ENCODE results near the gene EPHB1. TPM values are rescaled to one million over a fixed set of nuclear protein-coding genes. Genes with fewer than 3 reads are reported as not detected.

The EPHB1 gene
- total RNA-seq, 3 donors from 2014 or later: 0.31 to 6.9 (median 0.64) TPM

DNA sequence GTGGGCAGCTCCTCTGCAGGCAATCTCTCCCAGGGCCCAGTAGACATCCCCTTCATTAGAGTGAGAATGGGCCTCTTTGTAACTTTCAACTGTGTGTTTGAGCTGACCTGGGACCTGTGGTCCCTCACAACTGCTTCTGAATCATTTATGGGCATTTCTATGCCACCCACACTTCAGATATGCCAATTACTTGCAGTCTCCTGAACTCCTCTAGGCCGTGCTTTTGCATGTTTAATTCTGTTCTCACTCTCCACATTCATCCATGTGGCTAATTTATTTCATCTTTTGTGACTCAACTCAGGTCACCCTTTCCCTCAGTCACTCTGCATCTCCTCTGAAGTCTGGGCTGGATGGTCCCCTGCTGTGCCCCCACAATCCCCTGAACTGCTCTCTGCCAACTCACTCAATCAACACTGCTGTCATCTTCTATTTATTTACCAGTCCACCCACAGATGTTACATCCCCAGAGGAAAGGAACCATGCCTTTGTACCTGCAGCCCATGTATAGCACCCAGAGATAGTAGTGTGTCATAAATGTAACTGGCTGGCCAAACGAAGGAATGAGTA, 364.7 kb downstream of the EPHB1 start:
- H3K4me3 ChIP-seq: no peak overlapping the region
- H3K36me3 ChIP-seq (ENCODE audit: low read depth): no peaks in the 10 kb centered on the region
- no peaks in the 10 kb centered on the region for H3K9me3 ChIP-seq
- no peaks in the 10 kb centered on the region for H3K4me1 ChIP-seq (ENCODE audit: low read depth)
- DNase-seq (no peak), ATAC-seq (no peak)
- intact Hi-C loops (cut with DNase I, micrococcal nuclease): no loop called here
- TF ChIP-seq, protein P1, sequence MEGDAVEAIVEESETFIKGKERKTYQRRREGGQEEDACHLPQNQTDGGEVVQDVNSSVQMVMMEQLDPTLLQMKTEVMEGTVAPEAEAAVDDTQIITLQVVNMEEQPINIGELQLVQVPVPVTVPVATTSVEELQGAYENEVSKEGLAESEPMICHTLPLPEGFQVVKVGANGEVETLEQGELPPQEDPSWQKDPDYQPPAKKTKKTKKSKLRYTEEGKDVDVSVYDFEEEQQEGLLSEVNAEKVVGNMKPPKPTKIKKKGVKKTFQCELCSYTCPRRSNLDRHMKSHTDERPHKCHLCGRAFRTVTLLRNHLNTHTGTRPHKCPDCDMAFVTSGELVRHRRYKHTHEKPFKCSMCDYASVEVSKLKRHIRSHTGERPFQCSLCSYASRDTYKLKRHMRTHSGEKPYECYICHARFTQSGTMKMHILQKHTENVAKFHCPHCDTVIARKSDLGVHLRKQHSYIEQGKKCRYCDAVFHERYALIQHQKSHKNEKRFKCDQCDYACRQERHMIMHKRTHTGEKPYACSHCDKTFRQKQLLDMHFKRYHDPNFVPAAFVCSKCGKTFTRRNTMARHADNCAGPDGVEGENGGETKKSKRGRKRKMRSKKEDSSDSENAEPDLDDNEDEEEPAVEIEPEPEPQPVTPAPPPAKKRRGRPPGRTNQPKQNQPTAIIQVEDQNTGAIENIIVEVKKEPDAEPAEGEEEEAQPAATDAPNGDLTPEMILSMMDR (IDR thresholded peaks at IDR 0.05): no peak

DNA sequence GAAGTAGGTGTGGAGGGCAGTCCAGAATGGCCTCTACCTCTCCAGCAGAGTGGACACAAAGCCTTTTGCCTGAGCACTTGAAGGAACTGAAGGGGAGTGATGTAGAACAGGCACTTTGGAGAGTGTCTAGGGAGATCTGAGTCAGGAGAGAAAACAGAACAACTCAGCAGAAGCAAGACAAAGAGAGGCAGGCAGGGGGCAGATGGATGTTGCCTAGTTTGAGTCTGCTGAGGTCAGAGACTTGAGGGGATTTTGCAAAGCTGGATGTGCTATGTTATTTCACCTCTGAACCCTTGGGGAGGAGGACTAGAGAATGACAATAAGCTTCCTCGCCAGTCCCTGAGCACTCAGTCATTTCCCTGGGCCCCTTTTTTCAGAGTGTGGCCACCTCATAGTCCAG, 366.4 kb downstream of the EPHB1 start:
- Histone ChIP-seq H3K4me3 (no peak overlapping the region), H3K9me3 (no peaks in the 10 kb centered on the region), H3K36me3 (ENCODE audit: low read depth) (no peaks in the 10 kb centered on the region), H3K4me1 (ENCODE audit: low read depth) (no peaks in the 10 kb centered on the region)
- ATAC-seq: no peak
- DNase-seq: no peak
- TF ChIP-seq, protein P1 (IDR thresholded peaks at IDR 0.05): no peak
- intact Hi-C loops (cut with DNase I, micrococcal nuclease): no loop called here

DNA sequence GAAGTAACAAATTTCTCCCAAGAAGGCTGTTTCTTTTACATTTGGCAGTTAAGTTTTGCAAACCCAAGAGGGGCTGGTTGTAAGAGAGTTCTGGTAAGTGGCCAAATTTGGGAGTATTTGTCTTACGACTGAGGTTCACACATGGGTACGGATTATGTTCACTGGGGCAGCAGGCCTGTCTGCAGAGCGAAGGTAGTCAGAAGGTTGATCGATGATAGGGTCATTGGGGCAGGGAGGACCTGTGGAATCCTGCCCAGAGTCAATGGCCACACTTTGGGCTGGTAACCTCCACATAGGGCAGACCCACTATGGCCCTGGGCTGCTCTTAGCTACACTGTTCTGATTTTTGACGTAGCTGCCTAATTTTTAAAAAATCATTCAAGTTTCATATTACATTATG, 368.6 kb downstream of the EPHB1 start:
- Histone ChIP-seq H3K4me1 (ENCODE audit: low read depth) (no peaks in the 10 kb centered on the region), H3K36me3 (ENCODE audit: low read depth) (no peaks in the 10 kb centered on the region), H3K9me3 (no peaks in the 10 kb centered on the region), H3K4me3 (no peak overlapping the region)
- TF ChIP-seq, protein P1 (IDR thresholded peaks at IDR 0.05): no peak
- intact Hi-C loops (cut with DNase I, micrococcal nuclease): no loop called here
- ATAC-seq (no peak), DNase-seq (no peak)

DNA sequence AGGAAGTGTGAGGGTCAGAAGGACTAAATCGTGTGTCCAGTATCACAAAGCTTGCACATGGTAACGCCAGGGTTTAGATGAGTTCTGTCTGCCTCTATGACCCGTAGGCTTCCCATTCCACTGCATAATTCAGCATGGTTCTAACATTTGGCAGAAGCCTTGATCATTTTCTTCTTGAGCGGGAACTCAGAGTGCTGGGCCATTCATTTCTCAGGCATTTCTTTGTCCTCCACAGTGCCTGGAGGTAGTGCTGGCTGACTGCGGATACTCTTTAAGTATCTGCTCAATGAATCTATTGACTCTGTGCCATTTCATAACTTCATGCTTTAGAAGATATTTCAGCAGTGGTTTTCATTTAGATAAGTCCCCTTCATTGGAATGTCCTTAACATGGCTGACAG, 370.2 kb downstream of the EPHB1 start:
- intact Hi-C loops (cut with DNase I, micrococcal nuclease): no loop called here
- Histone ChIP-seq H3K4me1 (ENCODE audit: low read depth) (no peaks in the 10 kb centered on the region), H3K9me3 (no peaks in the 10 kb centered on the region), H3K36me3 (ENCODE audit: low read depth) (no peaks in the 10 kb centered on the region), H3K4me3 (no peak overlapping the region)
- TF ChIP-seq, protein P1 (IDR thresholded peaks at IDR 0.05): no peak
- DNase-seq (no peak), ATAC-seq (no peak)

DNA sequence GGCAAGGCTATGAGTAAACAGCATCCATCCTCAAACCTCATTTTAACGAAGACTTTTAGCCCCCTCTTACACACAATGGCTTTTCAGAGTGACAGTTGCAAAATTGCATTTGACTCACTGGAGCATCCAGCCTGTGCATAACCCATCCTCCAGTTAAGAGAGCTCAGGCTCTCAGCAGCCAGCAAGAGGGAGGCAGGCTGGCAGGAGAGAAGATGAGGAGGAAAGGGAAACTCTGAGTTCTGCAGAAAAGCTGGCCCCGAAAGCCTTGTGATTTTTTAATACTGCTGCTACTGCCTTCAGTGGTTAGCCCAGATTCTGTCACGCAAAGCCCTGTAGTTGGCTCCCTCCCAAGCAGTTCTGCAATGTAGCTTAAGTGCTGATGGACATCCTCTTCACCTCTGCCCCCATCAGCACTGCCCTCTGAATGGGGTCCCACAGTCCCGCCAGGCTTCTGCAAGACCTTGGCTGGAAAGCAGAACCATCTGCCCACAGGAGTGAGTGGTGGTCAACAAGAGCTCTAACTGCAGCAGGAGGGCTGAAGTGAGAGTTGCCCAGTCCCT, 371.3 kb downstream of the EPHB1 start:
- DNase-seq: no peak
- H3K4me1 ChIP-seq (ENCODE audit: low read depth): no peaks in the 10 kb centered on the region
- ATAC-seq: no peak
- intact Hi-C loops (cut with DNase I, micrococcal nuclease): no loop called here
- no peak overlapping the region for H3K4me3 ChIP-seq
- no peaks in the 10 kb centered on the region for H3K9me3 ChIP-seq
- TF ChIP-seq, protein P1 (IDR thresholded peaks at IDR 0.05): no peak
- H3K36me3 ChIP-seq (ENCODE audit: low read depth): no peaks in the 10 kb centered on the region

DNA sequence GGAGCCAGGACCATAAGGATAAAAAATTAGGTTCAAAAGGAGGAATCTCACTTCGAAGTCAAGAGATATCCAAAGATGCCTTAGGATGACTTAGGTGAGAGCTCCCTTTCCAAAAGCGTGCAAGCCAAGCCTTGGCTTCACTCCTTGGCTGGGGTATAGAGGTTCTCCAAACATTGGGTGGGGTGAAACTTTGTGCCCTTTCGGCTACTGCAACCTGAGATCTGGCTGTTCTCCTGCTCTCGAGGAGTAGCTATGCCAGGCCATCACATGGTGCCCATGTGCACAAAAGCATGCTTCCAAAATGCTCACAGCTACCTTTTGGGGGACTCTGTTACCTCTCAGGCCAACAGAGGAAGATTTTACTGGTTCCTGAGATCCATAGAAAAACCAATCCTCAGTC, 373.8 kb downstream of the EPHB1 start:
- intact Hi-C loops (cut with DNase I, micrococcal nuclease): no loop called here
- TF ChIP-seq, protein P1 (IDR thresholded peaks at IDR 0.05): no peak
- Histone ChIP-seq H3K4me3 (no peak overlapping the region), H3K4me1 (ENCODE audit: low read depth) (no peaks in the 10 kb centered on the region), H3K9me3 (no peaks in the 10 kb centered on the region), H3K36me3 (ENCODE audit: low read depth) (no peaks in the 10 kb centered on the region)
- ATAC-seq (no peak), DNase-seq (no peak)
